Hair follicle dermal papilla cell (primary cell): ENCODE measurements around the gene STKLD1. TPM values are rescaled to one million over a fixed set of nuclear protein-coding genes. Genes with fewer than 3 reads are reported as not detected.

Experiments
- small RNA-seq: library from RNA; depleted of rRNA; stranded (forward); fragments of <200 nt; gene quantifications from one replicate; pipeline ENCODE3, GENCODE V24; 2012
- total RNA-seq: library from RNA; depleted of rRNA; stranded (reverse); fragments of >200 nt; gene quantifications from 2 replicates; pipeline ENCODE4 v1.2.3, GENCODE V29; 2012

The STKLD1 gene
- total RNA-seq: 0.61 and 1.3 TPM in 2 replicates

DNA sequence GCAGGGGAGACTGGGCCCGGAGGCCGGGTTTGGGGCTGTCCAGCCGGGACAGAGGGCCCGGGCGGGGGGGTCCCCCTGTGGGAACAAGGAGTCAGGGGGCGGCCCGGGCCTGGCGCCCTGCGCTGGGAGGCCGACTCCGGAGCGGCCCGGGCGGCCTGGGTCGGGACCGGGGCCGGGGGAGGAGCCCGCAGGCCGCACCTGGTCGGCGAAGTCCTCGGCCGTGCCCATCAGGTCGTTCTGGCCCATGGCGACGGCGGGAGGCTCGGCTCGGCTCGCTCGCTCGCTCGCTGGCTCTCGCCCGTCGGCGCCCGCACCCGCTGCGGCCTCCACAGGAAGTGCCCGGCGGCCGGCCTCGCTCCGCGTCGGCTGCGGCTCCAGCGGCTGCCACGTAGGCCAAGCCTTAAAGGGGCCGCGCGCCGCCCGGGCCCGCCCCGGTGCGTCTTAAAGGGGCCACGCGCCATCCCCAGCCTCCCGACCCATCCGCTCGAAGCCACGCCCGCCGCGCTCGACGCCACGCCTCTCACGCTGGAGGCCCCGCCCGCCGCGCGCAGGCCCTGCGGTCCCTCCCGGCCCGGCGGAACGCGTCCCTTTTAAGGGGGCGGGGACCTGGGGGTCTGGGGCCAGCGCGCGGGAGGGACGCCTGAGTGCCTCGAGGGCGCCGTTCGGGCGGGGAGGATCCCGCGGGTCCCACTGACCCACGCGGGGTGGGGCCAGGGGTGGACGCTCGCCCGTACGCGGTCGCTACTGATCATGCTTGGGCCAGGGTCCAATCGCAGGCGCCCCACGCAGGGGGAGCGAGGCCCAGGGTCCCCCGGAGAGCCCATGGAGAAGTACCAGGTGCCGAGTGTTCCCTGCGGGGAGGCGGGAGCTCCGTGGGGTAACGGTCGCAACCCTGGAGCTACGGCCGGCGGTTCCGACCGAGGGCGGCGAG, at the start of gene STKLD1, which contains the start of gene SURF4:
Gene STKLD1 (plus strand): TSS at position 643 of the 931 bp plus-strand sequence. CDS start 108 bp downstream, at position 751.
Gene SURF4 (minus strand): TSS at position 337 of the 931 bp plus-strand sequence. CDS start 91 bp downstream, at position 246.

DNA sequence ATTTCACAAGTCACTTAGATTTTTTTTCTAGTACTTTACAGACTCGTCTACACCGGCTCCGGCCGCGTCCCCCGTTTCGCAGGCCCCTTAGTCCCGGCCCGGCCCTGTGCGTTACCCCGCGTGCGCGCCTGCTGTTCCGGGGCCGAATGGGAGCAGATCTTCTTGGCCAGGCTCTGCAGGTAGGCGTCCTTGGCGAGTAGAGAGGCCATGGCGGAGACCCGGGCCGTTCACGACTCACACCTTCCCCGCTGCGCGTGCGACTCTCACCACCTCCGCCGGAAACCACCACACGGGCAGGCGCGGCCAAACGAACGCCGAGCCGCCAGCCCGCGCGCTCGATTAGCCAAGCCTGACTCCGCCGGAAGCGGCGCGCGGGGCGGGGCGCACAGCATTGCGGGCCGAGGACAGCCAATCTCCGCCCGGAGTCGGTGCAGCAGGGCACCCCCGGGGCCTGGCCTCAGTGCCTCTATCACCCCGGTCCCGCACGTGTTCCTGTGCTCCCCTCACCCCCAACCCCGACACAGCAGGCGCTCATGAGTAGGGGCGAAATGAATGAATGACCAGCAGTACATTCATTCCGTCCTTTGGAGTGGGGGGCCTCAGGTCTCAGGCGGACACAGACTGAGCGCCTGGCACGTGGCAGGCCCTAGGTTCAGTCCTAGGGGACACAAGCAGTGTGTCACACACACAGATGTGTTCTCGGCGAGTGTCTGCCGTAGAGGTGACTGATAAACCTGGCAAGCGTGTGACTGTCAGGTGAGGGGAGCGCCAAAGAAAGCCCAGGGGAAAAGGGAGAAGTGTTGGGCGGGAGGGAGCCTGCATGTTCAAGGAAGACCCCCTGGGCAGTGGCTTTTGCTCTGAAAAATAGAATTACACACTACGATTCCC, 40.0 kb upstream of the STKLD1 start, which contains the start of gene SURF6:
Gene SURF6 (minus strand): TSS at position 265 of the 888 bp plus-strand sequence. CDS start 56 bp downstream, at position 209.

DNA sequence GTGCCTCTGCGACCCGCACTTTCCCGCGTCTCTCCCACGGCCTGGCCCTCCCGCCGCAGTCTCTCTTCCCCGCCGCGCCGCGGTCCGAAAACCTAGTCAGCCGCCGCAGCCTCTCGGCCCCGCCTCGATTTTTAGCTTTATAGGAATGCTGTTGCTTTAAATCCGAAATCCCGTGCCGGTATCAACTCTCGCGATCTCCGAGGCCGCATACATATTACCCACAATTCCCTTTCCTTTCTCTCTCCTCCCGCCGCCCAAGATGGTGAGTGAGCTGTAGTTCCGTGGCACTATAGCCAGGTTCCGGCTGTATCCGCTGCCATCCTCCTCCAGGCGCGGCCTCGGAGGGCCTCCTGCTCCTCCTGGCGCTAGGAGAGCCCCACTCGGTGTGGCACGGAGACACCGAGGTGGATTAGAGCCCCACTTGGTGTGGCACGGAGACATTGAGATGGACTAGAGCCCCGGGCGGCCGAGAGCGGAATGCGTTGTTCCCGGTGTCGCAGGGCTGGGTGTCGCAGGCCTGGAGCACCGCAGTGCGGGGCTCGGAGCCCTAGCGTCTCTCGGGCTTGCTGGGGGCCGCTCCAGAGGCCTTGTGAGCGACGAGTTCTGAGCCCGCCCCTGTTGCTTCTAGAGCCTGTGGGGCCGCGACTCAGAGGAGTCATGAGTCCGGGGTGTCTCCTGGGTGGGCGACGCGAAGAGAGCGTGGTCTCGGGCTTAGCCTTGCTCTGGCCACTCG, 28.0 kb upstream of the STKLD1 start, which contains the start of the genes MED22 and RPL7A:
Gene MED22 (minus strand): TSS at position 147 of the 733 bp plus-strand sequence. CDS start 1,469 bp downstream, outside the sequence.
Gene RPL7A (plus strand): TSS at position 234 of the 733 bp plus-strand sequence. CDS start 26 bp downstream, at position 260.

DNA sequence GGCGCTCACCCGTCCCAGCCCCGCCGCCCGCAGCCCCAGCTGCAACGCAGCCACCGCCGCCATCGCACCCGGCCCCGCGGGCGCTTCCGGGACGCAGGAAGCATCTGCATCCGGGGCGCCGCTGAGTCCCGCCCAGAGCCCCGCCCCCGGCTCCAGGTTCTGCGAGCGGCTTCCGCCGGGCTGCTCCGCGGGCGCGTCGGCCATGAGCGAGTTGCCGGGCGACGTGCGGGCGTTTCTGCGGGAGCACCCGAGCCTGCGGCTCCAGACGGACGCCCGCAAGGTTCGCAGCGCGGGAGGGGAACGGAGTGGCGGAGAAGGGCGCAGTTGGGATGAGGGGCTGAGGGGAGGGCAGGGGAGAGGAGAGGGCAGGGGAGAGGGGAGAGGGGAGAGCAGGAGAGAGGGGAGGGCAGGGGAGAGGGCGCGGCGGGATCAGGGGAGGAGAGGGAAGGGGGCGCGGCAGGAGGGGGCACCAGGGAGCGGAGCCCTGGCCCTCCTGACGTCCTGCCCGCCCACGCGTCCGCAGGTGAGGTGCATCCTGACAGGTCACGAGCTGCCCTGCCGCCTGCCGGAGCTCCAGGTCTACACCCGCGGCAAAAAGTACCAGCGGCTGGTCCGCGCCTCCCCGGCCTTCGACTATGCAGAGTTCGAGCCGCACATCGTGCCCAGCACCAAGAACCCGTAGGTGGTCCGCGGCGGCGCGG, 19.6 kb upstream of the STKLD1 start, which contains the start of the genes SURF1 and SURF2:
Gene SURF1 (minus strand): TSS at position 97 of the 701 bp plus-strand sequence. CDS start 34 bp downstream, at position 63.
Gene SURF2 (plus strand): TSS at position 160 of the 701 bp plus-strand sequence. CDS start 43 bp downstream, at position 203.

DNA sequence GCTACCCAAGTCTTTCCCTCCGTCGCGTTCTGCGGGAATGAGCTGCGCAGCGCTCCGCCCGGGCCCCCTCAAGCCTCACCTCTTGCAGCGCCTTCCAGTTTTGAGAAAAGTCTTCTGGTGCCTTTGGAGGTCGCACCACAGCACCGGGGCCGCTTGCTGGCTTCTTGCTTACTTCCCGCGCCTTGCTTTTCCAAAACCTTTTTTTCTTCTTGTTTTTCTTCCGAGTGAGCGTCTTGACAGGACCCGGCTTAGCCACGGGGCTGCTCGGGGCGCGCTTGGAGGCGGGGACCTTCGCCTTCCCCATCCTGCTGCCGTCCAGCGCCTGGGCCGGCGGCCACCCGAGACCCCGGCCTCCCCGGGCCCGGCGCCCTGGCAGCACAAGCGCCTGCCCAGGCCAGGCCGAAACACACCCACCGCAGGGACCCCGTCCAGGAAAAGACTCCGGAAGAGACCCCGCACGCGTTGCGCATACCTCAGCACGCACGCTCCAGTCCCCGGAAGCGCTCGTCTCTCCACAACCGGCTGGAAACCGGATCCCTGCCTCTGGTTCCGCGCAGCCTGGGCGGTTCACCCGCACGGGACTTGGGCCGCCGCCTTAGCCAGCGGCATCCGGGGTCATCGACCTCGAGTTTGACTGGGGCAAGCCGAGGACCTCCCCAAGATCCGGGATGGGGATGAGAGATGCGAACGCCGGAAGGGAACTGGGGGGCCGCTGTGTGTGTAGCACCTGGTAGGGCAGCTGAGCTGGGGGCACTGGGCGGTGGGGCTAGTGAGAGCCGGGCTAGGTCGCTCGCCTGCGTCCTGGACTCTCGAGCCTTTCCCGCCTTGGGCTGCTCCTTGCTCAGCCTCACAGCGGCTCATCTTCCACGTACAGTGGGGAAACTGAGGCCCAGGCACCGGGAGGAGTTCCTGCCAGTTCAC, 41.6 kb downstream of the STKLD1 start, which contains the start of gene REXO4:
Gene REXO4 (minus strand): TSS at position 470 of the 921 bp plus-strand sequence. CDS start 166 bp downstream, at position 304.

DNA sequence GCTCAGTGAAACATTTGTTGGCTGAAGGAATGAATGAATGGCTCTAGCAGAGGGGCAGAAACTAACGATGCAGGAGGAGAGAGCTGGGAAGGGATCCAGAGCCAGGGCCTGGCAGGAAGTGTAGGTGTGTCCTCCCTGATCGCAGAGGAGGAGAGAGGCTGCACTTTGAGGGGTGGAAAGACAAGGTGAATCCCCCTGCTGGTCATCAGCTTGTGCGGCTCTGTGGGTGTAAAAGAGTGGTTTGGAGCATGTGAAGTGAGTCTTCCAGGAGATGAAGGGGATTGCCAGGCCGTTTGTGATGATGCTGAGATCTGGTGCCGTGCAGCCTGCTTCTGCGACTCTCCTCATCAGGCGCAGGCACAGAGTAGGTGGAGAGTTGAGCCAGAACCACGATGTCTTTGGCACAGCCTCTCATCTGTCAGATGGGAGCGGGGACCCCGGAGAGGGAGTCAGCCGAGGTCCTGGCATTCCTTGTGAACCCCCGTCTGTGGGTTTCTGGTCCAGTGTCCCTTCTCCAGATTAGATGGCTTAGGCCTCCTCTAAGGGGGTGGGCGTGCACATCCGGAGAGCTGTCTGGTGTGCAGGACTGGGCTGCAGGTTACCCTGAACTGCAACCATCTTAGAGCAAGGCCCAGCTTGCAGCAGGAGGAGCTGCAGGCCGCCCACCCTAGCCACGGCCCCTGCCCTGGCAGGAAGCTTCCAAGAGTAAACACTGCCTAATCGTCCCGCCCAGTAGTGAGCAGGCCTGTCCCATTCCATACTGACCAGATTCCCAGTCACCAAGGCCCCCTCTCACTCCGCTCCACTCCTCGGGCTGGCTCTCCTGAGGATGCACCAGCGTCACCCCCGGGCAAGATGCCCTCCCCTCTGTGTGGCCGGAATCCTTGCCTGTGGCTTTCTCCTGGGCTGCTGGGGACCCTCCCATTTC, 45.7 kb downstream of the STKLD1 start, which contains the start of gene ADAMTS13:
Gene ADAMTS13 (plus strand): TSS at position 753 of the 928 bp plus-strand sequence. CDS start 77 bp downstream, at position 830.

Small RNAs within 50 kb of the gene (small RNA-seq; reads per million reads assigned to genes)
- gene RF00019 (not detected), gene SNORD24 (not detected), gene SNORD36A (not detected), gene SNORD36B (not detected), gene SNORD36C (not detected)

Other genes starting within 250 kb of the STKLD1 start
- gene GBGT1, start 212.5 kb upstream of the STKLD1 start, total RNA-seq: 5.8 and 7.2 TPM in 2 replicates
- gene OBP2B, start 167.1 kb upstream of the STKLD1 start, total RNA-seq: not detected in 2 replicates
- not detected in 2 replicates for gene ABO, start 101.2 kb upstream of the STKLD1 start, total RNA-seq
- 9.7 and 10.1 TPM in 2 replicates for gene SURF6, start 40.2 kb upstream of the STKLD1 start, total RNA-seq
- 17.4 and 21.3 TPM in 2 replicates for gene MED22, start 28.2 kb upstream of the STKLD1 start, total RNA-seq
- 1,307 and 1,371 TPM in 2 replicates for gene RPL7A, start 28.1 kb upstream of the STKLD1 start, total RNA-seq
- 19.6 and 19.8 TPM in 2 replicates for gene SURF1, start 19.9 kb upstream of the STKLD1 start, total RNA-seq
- gene SURF2, start 19.8 kb upstream of the STKLD1 start, total RNA-seq: 8.8 and 11.1 TPM in 2 replicates
- 424 and 466 TPM in 2 replicates for gene SURF4, start 306 bp upstream of the STKLD1 start, total RNA-seq
- gene REXO4, start 41.6 kb downstream of the STKLD1 start, total RNA-seq: 14.6 and 15.2 TPM in 2 replicates
- gene ADAMTS13, start 46.0 kb downstream of the STKLD1 start, total RNA-seq: 1.8 and 2.4 TPM in 2 replicates
- gene CACFD1, start 83.6 kb downstream of the STKLD1 start, total RNA-seq: 12.1 and 13.3 TPM in 2 replicates
- gene SLC2A6, start 102.7 kb downstream of the STKLD1 start, total RNA-seq: 35.5 and 41.3 TPM in 2 replicates
- gene MYMK, start 148.6 kb downstream of the STKLD1 start, total RNA-seq: not detected in 2 replicates
- gene ADAMTSL2, start 158.3 kb downstream of the STKLD1 start, total RNA-seq: under 0.01 TPM in 1 of 2 replicates, not detected in the other
- not detected in 2 replicates for gene FAM163B, start 233.0 kb downstream of the STKLD1 start, total RNA-seq